ENCODE data around the gene TNRC6C.

Gene TNRC6C

DNA sequence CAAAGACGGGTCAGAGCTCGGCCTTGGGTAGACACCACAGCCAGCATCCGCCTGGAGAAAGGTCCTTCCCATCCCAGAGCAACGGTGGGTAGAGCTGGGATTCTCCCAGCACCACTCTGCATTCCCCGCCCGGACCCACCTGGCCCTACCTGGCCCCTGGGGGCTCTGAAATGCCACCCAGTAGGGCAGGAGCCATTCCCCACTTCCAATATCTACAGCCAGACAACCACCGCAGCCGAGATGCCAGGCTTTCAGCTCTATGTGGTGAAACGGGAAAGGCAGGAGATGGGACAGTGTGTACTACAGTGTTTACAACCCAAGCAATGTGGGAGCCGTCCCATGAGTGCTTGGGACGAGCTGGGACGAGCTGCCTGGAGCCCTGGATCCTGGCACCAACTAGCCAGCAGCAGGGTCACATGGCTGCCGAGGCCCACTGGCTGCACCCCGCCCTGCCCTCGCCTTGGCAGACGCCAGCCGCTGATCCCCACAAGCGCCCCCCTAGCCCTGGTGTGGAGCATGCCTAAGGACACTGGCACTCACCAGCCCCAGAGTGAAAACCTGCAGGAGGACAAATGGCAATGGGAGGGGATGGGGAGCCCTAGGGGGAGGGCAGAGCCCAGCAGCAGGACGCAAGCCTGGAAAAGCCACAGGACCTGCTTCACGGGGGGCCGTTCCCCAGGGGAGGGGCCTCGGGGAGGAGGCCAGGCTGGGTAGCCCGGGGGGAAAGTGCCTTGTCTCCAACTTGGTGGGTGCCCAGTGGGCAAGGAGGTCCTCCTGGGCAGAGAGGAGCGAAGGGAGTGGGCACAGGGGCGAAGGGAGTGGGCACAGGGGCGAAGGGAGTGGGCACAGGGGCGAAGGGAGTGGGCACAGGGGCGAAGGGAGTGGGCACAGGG lies 156.6 kb downstream of the TNRC6C start:
- peak in 1 of 6 experiments; percentile 21 for DNase-seq

DNA sequence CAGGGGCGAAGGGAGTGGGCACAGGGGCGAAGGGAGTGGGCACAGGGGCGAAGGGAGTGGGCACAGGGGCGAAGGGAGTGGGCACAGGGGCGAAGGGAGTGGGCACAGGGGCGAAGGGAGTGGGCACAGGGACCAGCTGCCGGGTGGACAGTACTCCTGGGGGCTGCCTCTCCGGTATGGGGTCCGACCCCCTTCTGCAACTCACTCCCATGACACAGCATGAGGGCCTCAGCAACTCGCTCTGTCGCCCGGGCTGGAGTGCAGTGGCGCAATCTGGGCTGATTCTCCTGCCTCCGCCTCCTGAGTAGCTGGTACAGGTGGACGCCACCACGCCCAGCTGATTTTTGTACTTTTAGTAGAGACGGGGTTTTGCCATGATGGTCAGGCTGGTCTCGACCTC lies 157.3 kb downstream of the TNRC6C start:
- peak in 1 of 6 experiments; percentile 11 for DNase-seq

DNA sequence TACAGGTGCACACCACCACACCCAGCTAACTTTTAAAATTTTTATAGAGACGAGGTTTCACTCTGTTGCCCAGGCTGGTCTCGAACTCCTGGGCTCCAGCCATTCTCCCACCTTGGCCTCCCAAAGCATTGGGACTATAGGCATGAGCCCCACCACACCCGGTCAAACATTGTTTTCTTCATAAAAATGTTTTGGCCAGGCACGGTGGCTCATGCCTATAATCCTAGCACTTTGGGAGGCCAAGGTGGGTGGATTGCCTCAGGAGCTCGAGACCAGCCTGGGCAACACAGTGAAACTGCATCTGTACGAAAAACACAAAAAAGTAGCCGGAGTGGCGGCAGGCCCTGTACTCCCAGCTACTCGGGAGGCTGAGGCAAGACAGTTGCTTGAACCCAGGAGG lies 157.9 kb downstream of the TNRC6C start:
- DNase-seq, result no peak

DNA sequence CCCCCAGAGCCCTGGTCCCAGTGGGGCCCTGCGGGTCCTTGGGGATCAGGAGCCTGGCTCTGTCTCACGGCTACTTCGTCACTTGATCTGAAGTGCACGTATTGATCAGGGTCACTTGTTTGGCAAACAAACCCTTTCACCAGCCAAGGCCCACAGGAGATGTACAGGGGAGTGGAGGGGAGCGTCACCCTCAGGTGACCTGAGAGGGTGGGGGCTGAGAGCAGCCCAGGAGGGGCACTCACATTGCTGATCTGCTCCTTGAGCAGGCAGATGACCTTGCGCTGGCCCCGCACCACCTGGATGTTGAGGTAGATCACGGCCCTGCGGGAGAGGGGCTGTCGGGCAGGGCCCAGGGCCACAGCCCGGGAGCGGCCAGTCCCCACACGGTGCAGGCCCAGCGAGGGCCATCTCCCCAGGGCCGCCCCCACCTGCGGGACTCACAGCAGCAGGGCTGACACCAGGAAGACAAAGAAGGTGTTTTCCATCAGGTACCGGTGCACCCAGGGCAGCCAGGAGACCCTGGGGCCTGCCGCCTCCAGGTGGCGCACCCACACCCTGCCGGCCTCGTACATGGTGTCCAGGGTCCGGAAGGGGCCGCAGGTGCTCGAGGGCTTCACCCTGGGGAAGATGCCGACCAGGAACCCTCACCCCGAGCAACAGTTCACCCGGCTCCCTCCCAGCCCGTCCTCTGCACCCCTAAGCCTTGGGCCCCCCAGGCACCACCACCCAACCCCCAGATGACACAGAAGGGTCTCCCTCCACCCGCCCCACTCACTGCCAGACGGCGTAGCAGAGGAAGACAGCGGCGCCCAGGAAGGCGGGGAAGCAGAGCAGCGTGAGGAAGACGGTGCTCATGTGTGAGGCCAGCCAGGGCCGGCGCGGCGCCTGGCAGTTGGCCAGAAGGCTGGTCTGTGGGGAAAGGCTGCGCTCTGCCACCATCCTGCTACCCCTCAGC lies 158.8 kb downstream of the TNRC6C start:
- peak in 3 of 6 experiments; percentile 27 to 43 (median 32) for DNase-seq

DNA sequence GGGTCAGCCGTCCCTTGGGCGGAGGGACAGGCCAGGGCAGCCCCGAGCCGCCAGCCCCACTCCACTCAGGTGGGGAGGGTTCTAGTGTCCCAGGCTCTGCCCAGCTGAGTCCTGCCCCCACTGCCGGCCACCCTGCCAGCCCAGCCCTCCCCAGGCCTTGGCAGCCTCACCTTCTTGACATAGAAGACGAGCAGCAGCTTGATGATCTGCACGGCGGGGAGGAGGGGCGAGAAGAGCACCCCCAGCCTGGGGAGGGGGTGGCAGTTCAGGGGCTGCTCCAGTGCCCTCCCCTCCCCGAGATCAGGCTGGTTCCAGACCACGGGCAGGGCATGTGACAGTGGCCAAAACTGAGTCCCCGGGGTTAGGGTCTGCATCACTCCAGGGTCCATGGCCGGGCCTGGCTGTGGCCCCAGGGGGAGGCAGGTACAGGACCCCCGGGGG lies 160.3 kb downstream of the TNRC6C start:
- DNase-seq, result no peak

DNA sequence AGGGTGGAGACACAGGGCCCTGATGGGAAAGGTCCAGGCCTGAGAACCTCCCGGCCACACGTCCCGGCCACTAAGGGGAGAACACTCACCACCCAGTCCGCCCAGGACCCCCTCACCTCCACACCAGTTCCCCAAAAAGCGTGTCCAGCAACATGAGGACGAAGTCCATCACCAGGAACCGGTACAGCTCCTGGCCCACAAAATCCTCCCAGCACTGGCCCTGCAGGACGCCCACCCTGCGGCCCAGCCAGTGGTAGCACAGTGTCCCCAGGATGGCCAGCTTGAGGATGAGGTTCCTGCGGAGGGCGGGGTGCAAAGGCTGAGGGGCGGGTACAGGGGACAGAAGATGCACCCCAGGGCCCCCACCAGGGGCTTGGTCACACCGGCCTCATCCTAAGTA lies 162.0 kb downstream of the TNRC6C start:
- DNase-seq, result no peak

DNA sequence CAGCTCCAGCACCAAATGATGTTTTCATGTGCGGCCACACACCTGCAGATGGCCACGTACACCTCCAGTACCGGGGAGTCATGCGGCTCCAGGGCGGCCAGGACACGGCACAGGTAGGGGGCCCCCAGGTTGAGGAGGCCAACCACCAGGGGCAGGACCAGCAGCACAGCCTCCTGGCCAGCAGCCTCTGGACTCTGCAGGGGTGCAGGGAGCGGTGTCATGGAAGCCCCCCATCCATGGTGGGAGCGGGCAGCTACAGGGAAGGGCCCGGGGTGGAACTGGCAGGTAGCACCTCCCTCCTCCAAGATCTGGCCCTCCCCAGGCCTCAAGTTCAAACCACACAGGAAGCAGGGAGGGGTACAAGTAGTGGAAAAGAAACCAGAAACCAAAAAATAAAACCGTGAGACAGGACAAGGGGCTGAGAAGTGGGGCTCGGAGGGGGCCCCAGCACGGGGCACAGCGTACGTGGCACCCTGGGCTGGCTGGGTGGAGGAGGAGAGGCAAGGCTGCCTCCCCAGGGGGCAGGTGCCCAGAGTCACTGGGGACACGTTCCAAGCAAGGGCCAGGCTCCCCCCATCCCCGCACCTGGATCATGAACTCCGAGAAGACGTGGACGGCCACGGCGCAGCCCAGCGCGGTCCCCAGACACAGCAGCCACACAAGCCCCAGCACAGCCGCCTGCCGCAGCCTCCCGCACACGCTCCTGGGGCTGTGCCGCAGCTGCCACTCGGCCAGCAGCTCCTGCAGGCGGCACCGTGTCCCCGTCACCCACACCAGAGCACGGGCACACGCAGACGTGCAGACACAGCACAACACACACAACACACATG lies 162.7 kb downstream of the TNRC6C start:
- DNase-seq, result peak; percentile 44 to 86 (median 66)

DNA sequence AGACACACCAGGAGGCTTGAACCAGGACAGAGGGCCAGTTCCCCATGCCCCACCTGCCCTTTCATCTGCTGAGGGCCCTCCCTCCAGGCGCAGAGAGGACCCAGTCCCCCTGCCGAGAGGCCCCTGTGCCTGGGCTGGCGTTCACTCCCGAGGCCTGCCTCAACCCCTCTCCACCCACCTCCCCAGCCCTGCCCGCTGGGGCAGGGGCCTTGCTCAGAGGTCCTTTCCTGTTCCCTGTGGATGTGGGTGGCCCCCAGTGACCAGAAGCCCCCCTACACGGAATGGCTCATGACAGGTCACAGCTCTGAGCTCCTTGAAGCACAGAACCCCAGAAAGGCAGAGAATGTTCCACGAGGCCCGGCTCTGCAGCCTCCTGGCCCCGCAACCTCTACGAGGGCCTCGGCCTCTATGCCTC lies 163.3 kb downstream of the TNRC6C start:
- peak in 3 of 6 experiments; percentile 57 to 74 (median 57) for DNase-seq

DNA sequence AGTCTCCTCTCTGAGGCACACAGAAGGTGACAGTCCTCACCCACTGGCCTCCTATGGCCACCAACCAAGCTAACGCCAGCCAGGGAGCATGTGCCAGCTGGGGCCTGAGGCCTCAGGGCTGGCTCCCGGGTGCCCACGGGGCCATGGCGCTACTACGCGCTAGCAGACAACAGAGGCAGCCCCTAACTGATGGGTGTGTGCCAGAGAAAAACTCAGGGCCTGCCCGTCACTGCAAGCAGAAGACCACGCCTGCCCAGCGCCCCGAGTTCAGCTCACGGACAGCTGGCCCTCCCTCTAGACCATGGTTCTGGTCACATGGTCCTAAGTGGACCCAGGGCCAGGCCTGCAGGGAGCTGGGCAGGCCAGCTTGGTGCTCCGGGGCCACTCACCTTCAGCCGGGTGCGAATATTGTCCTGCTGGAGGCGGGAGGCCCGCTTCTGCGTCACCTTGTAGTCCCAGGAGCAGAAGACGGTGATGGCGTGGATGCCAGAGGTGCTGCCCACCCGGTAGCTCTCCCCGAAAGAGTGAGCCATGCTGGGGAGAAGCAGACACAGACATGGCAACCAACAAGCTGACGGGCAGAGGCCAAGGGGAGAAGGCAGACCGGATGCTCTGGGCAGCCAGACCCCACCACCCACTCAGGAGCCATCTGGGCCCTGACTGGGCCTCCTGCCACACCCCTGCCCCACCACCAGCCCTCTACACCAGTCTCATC lies 163.9 kb downstream of the TNRC6C start:
- DNase-seq, result peak in 2 of 6 experiments; percentile 49 to 59

DNA sequence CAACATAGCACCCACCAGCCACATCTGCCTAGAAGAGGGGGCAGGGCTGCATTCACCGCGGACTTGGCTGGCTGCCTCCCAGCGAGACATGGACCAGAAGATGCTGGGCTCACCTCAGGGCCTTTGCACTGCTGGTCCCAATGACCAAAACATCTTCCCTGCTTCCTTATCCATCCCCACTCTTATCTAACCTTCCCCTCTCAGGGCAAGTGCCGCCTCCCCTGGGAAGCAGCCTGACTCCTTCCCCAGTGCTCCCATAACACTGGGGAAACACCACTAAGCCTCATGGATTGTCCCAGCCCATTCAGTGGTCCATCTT lies 164.4 kb downstream of the TNRC6C start:
- peak in 1 of 6 experiments; percentile 30 for DNase-seq

DNA sequence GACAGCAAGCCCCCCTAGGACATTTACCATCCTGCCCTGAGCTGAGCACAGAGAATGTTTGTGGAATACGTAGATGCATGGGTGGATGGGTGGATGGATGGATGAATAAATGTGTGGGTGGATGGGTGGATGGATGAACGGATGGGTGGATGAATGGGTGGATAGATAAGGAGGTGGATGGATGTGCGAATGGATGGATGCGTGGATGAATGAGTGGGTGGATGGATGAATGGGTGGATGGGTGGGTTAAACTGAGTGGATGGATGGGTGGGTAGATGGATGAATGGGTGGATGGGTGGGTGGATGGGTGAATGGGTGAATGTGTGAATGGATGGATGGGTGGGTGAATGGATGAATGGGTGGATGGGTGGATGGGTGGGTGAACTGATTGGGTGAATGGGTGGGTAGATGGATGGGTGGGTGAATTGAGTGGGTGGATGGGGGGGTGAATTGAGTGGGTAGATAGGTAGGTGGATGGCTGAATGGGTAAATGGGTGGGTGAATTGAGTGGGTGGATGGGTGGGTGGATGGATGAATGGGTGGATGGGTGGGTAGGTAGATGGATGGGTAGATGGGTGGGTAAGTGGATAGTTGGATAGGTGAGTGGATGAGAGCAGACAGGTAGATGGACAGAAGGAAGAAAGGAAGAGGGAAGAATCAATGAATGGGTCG lies 164.9 kb downstream of the TNRC6C start:
- DNase-seq, result no peak

DNA sequence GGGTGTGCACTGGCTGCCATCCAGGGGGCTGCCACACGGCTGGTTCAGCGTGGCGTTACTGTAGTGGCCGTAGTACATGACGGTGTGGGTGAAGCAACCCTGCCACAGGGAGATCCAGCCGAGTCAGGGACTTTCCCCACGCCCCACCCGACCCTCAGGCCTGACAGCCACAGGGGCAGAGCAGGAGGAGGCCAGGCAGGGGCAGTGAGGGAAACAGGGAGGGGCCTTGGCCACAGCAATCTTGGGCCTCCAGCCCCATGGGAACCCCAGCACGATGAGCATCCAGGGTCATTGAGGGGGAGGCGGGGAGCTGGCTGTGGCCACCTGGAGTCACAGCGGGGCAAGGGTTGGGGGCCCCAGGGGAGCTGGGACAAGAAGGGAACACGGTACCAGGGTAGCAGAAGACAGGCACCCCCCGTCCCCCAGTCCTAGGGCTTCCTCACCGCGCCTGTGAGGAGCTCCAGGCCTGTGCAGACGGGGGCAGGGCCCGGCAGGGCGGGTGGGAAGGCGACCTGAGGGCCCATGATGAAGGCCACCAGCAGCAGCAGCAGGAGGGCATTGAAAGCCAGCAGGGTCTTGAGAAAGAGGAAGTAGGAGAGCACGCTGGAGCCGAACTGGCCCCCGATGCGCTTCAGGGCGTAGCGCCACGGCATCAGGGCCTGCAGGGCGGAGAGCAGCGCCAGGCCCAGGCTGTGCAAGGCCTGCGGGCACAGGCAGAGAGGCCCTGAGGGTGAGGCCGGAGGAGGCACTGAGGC lies 165.8 kb downstream of the TNRC6C start:
- DNase-seq, result peak in 3 of 6 experiments; percentile 24 to 34 (median 34)

DNA sequence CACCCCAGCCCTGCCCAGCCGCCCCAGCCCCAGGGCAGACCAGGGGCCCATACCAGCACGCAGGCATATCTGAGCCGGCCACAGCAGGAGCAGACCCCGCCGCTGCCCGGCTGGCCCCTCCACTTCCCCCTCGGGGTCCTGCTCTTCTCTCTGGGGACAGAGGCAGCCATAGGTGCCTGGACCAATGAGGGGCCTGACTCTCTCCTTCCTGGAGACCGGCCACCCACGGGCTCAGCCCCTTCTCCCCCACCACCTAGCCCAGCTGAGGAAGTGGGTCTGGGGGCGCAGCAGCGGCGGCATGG lies 166.3 kb downstream of the TNRC6C start:
- DNase-seq, result no peak

DNA sequence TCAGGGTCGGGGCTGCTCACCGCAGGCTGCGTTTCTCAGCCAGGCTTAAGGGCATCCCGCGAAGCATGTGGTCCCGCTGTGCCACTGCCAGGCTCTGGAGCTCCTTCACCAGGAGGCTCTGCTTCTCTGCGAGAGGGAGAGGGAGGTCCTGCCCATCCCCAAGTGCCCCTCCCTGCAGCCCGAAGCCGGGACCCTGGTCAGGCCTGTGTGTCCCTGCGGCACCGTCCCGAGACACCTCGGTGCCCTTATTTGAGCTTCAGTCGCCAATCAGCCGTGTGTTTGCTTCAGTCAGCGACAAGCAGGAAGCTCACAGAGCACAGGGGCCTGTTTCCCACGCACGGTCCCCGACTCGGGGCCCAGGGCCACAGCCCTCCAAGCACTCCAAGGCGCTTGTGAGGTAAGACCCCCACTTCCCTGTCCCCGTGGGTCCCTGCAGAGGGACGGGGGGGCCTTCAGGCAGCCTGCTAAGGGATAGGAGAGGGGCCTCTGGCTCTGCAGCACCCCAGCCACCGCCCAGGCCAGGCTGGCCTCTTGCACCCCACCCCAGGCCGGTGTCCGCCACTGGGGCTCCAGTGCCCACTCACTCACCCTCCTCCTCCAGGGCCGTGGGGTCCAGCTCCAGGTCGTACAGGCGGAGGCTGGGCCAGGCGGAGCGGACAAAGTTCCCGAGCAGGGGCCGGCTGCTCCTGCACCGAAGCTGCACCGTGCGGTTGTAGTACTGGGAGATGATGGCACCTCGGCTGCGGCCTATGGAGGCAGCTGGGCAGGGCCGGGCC lies 166.8 kb downstream of the TNRC6C start:
- DNase-seq, result peak in 5 of 6 experiments; percentile 19 to 67 (median 43)

DNA sequence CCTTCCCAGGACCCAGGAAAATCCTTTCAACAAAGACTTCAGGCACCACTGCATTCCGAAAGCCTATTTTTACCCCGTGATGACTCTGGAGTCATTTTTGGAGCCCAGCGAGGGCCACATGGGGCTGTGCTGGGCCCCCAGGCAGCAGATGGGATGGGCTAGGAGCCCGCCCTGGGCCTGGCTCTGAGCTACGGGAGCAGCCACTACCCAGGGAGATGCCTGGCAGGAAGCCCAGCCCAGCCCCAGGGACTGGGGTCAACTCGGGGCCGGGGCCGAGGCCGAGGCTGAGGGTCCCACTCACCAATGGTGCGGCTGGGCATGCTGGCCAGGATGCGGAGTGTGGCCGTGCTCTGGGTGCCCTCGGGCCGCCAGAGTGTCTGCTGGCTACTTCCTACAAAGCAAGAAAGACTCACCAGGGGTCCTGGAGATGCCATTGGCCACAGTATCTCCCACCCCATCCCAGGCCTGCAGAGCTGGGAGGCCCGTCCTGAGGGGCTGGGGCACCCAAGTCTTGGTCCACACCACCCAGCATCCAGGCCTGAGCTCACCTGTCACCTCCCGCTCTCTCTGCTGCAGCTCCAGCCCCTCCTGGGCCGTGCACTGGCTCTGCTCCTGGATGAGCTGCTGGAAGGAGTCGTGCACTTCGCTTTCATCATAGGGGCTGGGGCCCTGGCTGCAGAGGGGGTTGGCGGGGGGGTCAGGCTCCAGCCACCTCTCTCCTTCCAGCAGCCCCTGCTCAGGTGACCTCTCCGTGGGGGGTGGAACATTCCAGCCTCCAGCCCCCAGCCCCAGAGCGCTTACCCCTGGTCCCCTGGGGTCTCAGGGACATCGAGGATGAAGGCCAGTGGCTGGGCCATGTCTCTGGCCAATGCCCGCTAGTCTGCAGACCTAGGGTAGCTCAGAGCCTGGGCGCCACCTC lies 167.7 kb downstream of the TNRC6C start:
- no peak for DNase-seq

DNA sequence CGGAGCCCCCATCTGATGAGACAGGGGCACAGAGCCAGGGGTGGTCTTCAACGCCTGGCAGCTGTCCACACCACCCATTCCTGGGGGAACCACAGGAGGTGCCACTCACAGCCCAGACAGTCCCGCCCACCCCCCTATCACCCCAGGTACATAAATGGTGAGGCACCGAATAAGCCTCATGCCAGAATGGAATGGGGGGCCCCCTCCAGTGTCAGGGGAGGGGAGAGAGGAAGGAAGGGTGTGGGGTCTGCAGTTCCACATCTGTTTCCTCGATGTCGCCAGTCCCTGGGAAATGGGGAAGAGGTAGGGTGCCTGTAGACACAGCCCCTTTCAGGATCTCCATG lies 168.4 kb downstream of the TNRC6C start:
- no peak for DNase-seq

DNA sequence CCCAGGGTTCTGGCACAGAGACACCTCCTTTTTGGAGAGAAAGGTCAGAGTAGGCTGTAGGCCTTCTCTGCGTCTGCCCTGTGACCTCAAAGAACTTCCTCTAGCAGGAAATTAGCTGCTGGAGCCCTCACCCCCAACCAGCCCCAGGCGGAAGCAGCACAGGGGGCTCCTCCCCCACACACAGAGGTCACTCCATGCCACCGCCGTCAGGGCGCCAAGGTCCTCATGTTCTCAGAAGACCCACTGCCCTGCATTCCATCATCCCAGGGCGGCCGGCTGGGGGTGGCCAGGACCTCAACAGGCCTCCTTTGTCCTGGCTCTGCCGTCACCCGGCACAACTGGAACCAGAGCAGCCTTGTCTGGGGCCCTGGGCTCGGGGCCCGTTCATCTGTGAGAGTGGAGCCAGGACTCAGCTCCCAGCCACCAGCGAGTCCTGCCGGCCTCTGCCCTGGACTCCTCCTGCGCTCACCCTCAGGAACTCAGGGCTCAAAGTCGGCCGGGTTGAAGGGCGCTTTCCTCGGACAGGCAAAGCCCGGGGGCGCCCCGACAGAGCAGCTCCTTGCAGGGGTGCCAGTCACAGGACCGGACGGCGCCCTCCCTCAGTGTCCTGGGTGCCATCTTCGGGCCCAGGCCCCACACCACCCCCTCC lies 168.9 kb downstream of the TNRC6C start:
- peak in 5 of 6 experiments; percentile 46 to 68 (median 57) for DNase-seq

DNA sequence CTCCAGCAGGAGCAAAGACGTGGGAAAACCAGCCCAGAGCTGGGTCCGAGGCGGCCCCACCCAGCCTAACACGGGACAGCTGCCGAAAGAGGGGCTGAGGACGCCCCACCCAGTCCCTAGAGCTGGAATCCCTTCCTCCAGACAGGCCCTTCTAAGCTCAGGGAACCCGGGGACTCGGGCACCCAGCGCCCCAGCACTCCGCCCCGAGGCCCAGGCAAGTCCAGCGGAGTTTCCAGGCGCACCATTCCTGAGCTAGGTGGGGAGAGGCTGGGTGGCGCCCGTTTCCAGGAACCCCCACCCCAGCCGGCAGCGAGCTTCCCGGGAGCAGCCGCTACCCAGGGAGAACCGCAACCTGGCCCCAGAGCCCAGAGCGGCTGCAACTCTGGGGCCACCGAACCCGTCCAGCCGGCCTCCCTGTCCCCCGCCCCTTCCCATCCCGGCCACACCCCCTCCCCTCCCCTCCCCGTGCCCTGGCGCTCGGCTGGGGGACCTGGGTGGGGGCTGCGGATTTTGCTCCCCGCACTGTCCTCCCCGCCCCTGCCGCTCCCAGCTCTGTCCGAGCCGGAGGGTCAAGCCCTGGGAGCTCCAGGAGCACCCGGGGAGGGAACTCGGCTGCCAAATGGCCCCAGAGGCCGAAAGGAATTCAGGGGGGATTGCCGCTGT lies 169.5 kb downstream of the TNRC6C start:
- peak in 3 of 6 experiments; percentile 31 to 55 (median 48) for DNase-seq
